HG03521 (cell line): Measurements from ENCODE around the gene WDR5.

Experiments used
- ATAC-seq: cut with Tn5 transposase; IDR thresholded peaks from one replicate; pipeline ENCODE4 v1.9.1; 2021; ENCODE audit warnings: mild to moderate bottlenecking, moderate library complexity; ENCODE audit not compliant: unreplicated experiment

The WDR5 gene

DNA sequence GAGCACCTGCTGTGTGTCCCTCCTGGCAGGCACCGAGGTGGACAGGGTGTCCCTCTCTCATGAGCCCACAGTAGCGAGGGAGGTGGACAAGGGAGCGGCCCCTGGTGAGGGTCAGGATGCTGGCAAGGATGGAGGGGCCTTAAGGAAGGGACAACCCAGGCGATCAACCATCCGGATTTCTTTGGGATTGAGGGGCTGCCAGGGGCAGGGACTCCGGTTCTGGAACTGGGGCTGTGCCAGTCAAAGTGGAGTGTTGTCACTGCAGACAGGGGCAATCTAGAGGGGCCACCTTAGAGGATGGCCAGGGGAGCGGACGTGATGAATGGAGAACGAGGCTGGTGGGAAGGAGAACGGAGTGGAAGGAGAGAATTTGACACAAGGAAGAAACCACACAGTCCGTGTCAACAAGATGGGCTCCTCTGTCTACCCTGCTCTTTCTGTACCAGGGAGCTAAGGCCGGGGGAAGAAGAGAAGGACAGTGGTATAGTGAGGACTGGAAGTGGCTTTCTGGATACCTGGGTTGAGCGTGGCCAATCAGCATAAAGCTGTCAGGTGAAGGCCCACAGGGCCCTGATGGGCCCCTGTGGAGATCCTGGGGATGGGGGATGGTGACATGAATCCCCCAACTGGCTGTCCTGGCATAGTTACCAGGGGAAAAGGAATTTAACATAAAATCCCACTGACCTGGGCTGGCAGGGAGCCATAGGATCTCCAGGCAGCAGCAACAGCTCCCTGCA is 4.2 kb upstream of the WDR5 start:
- ATAC-seq = no peak

DNA sequence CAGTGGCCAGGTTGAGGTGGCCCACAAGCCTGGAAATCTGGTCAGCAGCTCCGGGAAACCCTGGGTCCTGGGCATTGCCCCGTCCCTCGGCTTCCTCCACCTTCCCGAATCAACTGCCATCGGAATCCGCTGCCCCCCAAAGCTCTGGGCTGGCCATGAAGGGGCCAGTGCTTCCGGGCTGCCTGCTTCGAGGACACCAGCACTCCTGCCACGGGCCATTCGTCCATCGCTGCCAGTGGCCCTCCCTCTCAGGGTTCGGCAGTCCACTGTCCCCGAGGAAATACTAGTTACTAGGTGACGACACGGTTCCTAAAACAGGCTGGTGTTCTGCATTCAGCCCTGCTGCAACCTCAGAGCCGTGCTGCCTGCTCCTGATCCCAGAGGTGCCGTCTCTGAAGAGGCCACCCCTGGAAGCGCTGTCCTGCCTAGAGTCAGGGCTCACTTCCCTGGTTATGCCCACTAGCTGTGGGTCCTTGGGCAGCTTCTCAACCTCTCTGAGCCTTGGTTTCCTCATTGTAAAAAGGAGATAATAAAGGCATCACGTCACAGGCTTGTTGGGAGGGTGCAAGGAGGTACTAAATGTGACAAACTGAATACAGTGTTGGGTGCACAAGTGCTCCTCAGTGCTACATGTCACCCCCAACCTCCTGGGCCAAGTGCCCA is 3.5 kb upstream of the WDR5 start:
- no peak for ATAC-seq

DNA sequence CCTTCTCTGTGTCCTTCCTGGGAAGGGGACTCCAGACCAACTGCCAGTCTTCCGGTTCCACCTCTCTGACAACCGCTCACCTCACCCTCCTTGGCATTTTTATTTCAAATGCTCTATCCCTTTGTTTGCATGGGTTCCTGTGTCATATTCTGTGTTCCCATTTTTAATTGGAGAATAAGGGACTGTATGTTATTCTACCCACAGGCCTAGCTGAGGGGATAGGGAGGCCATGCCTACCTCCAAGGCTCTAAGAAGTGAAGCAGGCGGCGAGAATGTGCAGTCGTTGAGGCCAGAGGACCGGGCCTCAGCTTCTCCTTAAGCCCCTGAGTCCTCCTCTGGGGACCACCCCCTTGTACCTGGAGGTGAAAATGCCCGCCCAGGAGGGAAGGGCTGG is 936 bp upstream of the WDR5 start:
- ATAC-seq = no peak

DNA sequence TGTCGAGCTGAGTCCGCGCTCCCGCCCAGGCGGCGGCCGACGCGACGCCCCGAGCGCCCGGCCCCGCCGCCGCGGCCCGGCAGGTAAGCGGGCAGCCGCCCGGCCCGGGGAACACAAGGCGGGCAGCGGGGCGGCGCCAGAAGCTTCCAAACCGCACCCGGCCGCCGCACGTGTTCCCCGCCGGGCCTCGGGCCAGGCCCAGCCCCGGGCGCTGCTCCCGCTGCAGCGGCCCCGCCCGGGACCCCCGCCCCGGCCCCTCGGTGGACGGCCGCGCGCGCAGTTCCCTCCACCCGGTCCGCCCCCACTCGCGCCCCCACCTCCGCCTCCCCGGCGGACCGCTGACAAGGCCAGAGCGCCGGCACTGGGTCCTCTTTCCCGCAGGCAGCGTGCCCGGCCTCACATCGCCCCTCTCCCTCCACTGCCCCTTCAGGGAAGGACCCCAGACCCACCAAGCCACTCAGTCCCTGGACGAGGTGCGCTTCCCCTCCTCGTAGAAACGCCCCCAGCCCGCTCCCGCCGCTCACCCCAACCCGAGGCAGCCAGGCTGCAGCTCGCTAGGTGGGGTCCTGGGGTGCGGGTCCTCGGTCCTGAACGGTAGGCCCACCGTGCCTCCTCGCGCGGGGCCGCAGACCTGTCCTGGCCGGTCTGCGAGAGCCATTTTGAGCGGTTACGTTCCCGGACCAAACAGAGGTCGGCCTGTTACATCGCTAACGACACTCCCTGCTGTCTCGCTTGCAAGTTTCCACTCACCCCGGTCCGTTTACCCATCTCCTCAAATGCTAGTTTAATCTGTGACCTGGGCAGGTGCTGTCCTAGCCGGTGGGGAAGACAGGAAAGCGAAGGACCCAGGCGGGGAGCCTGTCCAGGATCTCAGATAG is 475 bp downstream of the WDR5 start:
- peak; percentile 24 for ATAC-seq

DNA sequence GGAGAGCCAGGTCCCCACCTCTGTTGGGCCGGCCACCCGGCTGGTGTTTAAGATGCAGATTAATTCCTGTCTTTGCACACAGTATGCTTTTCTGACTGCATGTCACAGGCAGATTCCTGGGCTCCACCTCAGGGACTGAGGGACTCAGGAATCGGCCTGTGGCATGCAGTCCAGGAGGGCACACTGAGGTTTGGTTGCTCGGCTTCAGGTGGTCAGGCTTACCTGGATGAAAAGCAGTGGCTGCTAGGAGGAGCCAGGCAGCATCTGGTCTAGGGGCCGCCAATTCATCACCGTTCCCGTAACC is 1.1 kb downstream of the WDR5 start:
- no peak for ATAC-seq

DNA sequence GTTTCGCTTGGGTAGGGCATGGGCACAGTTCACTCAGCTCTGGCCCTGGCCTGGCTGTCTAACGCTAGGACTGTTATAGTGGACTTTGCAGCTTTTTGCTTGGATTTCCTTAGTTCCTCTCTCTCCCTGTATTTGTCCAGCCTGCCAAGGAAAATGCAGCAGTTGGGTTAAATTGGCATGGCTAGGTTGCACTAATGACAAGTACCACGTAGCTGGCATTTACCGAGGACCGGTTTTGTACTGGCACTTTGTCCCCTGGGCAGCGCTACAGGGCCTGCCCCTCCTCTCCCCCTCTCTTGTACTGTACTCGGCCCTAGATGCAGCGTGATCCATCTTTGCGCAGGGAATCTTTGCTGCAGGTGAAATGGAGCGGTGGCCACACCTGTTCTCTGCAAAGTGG is 2.4 kb downstream of the WDR5 start:
- ATAC-seq = no peak

DNA sequence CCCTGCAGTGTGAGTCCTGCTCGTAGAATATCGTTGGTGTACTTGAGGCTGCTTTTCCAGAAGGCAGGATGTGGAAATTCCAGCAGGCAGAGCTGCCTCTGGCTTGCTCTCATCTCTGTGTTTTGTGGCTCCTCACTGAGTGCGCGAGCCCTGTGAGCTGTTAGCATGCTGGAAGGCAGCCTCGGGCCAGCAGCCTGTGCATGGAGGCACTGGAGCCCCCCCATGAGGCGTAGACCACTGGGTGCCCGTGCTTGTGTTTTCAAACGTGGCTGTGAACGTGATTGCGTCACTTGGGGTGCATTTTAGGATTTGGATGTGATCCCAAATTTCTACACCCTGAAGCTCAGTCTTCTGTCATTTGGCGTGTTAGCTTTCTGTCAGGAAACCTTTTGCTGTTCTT is 3.2 kb downstream of the WDR5 start:
- no peak for ATAC-seq

DNA sequence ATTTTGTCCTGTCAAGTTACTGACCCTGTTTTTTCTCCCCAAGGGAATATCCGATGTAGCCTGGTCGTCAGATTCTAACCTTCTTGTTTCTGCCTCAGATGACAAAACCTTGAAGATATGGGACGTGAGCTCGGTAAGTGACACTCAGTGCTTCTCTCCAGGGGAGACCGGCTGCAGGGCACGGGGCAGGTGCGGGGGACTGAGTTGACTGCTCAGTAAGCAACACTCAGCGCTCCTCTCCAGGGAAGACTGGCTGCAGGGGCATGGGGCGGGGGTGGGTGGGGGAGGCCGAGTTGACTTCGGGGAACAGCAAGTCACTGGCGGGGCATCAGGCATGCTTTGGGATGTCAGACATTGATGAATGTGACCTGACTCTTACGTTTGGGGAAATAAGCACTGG is 6.0 kb downstream of the WDR5 start:
- no peak for ATAC-seq

DNA sequence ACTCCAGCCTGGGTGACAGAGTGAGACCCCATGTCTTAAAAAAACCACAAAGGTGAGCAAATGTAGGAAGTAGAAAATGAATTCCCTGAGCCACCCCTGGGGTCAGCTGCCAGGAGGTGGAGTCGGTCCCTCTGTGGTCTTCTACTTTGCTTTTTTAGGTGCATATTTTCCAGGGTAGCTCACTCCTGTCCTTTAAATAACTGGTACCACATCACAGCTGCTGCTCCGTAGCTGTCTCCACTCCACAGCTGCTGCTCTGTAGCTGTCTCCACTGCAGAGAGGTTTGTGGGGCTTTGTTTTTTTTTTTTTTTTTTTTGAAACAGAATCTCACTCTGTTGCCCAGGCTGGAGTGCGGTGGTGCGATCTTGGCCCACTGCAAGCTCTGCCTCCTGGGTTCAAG is 8.9 kb downstream of the WDR5 start:
- no peak for ATAC-seq

DNA sequence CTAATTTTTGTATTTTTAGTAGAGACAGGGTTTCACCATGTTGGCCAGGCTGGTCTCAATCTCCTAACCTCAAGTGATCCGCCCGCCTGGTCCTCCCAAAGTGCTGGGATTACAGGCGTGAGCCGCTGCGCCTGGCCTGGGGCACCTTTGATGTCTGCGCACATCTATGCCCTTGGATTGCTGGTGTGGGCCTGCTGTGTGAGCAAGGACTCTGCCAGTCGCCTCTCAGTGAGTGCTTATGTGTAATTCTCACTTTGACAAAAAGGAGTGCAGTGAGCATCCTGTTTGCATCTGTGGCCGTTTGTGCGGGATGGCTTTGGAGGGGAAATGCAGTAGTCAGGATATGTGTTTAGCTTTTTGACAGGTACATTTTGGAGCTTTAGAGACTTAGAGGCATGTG is 9.4 kb downstream of the WDR5 start:
- no peak for ATAC-seq

DNA sequence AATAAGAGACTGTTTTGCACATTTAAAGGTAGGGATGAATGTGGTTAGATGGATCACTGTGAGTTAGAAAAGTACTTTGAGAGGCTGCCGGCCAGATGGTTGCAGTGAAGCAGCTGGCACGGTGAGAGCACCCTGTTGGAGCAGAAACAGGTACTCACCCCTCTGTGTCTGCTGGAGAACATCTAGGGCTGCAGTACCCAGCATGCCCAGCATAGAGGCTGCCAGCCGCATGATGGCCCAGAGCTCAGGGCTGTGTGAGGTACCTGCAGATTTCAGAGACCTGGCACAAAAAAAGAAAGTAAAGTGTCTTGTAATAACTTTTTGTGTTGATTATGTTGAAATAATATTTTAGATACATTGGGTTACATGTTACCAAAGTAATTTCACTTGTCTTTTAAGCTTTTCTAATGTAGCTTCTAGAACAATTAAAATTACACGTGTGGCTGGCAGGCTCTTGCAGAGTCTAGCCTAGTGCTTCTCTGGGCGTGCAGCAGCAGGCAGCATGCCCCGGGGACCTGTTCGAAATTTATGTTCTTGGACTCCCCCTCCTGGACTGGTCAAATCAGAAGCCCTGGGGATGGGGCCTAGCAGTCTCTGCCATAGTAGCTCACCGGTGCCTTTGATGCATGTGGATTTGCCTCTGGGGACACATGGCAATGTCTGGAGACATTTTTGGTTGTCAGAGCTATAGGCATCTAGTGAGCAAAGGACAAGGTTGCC is 11.1 kb downstream of the WDR5 start:
- no peak for ATAC-seq

DNA sequence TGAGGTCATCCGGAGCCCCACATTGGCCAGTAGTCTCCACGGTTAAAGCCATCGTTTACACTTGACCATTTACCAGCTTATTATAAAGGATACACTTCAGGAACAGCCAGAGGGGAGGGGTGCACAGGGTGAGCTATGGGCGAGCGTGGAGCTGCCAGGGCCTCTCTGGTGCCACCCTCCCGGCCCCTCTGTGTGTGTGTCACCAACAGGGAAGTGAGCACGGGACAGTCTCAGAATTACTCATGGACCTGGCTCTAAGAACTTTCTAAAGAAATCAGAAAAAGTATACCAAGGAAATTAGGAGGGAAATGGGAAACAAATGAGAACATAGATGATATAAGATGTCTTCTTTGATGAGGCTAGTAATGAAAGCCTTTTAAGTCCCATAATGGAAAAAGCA is 13.5 kb downstream of the WDR5 start:
- ATAC-seq = no peak

DNA sequence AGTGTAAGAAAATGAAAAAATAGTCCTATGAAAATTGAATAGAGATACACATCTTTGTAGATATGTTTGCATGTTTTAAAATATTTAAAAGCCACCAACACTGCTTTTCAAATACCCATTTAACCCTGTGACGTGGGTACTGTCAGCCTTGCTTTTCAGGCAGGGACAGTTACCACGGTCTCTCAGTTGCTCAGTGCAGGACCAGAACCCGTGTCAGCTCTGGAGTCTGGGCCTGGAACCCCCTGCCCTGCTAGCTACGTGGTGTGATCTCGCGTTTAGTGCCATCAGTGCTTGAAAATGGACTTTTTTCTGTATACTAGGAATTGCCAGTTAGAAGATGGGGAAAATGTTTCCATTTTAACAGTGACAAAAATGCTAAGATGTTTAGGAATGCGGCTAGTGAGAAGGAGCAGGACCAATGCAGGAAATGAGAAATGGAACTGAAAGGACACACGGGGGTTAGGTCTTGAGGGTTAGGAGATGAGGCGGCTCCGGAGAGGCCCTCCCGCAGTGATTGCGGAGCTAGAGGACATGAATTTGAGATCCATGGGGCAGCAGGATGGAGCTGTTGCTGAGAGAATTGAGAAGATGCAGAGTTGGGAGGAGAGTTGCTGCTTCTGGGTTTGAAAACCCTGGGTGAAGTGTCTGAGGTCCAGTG is 14.8 kb downstream of the WDR5 start:
- no peak for ATAC-seq

DNA sequence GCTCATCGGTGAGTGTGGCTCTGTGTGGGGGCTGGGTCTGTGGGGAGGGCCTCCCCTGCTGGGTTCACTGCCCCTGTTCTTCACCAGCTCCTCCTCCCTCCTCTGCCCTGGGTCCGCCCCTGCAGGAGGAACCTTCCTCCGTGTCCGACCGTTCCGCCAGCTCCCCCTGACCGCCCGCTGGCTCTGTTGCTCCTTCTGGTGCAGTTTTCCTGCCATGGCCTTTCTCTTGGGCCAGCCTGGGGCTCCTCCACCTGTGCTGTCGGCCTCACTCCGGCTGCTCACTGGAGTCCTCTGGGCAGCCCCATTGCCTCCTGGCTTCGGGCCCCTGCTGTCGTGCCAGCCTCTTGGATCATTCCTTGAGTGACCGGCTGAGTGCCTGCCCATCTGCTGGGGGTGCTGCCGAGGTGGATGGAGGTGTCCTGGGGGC is 16.2 kb downstream of the WDR5 start:
- no peak for ATAC-seq

DNA sequence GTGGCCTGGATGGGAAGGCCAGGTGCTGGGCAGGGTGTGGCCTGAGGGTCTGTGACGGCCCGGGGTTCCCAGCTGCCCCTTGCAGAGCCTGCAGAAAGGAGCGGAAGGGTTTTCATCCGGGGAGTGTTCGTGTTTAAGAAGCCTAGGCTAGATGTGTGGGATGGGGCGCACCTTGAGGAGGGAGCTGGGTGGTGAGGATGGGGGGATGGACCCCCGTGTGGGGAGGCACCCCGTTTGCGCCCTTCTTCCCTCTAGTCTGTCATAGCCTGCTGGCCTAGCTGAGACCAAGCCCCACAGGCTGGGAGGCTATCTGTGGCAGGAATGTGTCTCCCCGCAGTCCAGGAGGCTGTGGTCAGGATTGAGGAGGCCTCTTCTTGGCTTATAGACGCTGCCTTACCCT is 16.6 kb downstream of the WDR5 start:
- no peak for ATAC-seq

DNA sequence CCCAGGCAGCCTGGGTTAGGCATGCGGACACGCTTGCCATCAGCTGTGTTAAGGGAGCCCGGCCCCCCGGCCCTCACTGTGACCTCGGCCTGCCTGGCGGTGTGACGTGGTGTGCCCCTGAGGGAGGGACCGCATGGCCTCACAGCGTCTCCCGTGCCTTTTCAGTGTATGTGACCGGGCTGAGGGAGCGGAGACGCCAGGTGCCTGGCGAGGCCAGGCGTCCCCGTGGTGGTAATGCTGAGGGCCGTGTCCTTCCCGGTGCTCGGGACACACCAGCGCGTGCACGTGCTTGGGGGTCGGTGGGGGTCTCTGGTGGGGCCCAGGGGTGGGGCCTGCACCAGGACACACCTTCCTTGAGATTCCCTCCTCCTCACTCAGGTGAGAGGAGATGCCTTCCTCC is 17.6 kb downstream of the WDR5 start:
- ATAC-seq = no peak

DNA sequence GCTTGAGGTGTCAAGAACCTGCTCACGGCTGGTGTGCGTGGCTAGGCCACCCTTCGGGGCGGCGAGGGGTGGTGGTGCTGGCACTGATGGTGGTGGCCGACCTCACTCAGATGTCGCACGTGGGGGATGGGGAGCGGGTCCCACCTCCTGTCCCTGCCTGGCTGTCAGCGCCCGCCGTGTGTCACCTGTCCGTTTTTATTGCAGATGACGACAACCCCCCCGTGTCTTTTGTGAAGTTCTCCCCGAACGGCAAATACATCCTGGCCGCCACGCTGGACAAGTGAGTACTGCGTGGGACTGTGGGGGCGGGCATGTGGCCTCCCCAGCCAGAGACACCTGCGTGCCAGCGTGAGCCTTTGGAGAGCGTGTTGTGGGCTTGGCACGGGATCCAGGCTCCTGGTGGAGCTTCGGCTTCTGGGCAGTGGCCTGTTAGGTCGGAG is 18.4 kb downstream of the WDR5 start:
- ATAC-seq = no peak

DNA sequence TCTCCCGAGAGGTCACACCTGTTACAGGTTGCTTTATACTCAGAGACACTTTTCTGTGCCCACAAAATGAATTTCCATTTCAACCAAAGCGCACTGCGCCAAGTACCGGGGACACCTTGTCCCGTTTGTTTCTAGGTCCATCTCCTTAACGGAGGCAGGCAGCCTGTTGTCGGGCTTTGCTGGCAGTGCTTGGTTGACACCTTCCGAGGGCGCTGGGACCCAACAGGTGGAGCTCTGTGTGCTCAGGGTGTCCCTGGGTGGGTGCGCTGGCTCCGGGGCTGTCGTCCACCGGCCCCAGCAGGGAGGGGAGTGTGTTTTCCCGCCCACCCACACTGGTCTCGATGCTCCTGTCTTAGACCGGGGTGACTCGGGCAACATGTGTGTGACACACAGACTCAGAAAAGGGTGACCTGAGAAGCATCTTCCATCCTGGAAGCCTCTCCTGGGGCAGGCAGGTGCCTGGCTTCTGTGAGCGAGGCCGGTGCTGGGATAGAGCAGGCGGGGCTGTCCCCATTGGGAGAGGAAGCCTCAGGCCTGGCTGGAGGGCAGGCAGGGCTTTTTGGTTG is 20.0 kb downstream of the WDR5 start:
- ATAC-seq = no peak

DNA sequence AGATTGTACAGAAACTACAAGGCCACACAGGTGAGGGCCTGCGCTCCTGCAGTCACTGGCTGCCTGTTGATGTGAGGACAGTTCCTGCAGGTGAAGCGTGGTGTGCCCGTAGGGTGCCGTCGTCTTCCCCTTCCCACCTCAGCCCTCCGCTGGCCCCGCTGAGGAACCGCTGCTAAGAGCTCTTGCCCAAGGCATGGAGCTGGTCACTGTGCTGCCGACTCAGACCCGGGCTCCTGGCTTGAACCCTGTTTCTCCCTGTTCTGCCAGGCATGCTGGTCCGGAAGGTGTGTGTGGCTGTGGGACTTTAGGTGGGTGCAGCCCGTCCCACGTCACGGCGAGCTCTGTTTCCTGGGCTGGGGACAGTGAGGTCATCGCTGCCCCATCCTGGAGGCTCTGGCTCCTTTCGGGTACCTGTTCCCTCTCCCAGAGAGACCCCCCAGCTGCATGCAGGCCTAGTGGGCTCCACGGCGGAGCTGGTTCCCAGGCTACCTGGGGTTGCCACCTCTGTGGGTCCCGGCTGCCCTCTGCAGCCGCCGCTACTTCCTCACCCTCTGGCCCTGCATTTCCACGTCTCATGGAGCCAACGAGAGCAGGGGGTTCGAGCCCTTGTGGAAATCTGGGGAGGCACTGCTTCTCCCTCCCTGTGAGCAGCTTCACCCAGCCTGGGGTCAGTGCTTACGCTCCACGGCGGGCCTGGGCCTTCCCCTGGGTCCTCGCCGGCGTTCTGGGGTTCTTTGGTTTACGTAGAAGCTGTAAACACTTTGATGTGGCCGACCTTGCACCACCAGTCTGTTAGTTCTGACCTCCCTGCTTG is 20.9 kb downstream of the WDR5 start:
- no peak for ATAC-seq
